SKM-1 (cell line): ENCODE data around the gene CDC42BPG.

Experiments
- DNase-seq: peaks from one replicate; lab custom pipeline; 2025; ENCODE audit not compliant: unreplicated experiment; lab: John Stamatoyannopoulos, UW

Gene CDC42BPG

DNA sequence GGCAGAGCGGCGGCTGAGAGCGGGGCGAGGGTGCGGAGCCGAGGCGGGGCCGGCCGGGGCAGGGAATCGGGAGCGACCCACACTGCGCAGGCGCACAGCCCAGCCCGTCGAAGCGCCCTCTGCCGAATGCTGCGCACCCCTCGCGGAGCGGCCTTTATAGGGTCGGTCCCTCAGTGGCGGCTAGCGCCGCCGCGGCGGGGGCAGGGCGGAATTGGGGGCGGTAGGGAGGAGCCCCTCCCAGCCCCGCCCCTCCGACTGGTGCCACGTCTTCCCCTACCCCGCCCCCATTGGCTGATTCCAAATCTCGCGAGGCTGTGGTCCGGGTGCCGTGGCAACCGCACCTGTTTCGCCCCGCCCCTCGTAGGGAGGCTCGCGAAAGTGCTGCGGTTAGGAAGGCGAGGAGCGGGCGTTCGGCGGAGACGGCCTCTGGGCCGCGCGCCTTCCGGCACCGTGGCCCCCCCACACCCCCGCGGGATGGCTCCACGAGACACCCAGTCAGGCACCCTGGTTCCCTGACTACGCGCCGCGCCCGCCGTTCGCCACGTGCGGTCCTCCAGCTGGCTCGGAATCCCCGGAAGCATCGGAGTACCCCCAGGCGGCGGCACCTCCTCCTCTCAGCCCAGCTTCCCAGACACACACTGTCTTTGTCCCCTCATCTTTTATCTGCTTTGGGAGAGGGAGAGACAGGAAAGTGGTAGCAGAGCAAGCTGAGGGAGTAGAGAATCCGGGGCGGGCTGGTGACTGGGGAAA lies 34.2 kb upstream of the CDC42BPG start, which contains the start of gene EHD1:
Gene EHD1, minus strand, starts transcription at position 128 of the 750 bp plus-strand sequence. CDS start 157 bp downstream, outside the sequence.
- DNase-seq, result peak; percentile 97

DNA sequence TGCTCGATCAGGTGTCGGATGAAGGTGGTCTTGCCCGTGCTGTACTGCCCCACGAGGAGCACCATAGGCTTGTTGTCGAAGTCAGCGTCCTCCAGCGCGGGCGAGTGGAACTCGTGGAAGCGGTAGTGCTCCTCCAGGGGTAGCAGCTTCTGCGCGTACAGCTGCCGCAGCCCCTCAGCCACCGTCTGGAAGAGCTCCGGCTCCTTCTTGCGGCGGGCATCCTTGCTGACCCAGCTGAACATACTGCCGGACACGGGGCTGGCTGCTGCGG lies 33.7 kb upstream of the CDC42BPG start:
- DNase-seq, result no peak

DNA sequence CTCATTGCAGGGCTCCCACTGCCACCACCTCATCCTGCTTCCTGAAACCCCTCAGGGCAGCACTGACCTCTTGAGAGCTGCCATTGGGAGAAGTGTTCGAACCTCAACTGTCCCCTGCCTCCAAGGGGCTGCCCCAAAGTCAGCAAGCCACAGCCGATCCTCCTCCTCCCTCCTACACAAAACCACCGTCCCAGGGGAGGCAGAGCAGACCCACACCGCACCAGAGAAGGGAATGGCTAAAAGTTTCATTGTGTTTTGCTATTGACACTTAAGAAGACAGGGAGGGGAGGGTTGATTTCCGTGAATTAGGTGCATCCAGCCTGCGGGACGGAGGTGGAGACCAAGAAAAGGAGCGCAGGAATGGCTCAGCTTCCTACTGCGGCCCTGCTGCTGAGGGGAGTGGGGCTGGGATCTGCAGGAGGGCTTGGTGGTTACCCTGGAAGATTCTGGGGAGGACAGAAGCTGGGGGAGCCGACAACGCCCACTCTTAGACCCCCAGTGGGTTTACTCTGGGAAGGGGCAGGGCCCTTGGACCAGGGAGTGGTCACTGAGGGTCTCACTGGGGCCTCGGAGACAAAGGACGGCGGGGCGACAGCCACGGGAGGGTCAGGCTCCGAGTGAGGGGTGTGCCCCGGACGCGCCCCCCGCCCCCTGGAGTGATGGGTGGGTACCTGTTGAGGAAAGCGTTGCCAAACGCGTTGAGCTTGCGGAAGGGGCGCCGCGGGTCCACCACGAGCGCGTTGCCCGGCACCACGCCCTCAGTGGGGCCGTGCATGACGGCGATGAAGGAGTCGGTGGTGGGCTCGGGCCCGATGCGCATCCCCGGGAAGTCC lies 33.2 kb upstream of the CDC42BPG start:
- DNase-seq, result no peak

DNA sequence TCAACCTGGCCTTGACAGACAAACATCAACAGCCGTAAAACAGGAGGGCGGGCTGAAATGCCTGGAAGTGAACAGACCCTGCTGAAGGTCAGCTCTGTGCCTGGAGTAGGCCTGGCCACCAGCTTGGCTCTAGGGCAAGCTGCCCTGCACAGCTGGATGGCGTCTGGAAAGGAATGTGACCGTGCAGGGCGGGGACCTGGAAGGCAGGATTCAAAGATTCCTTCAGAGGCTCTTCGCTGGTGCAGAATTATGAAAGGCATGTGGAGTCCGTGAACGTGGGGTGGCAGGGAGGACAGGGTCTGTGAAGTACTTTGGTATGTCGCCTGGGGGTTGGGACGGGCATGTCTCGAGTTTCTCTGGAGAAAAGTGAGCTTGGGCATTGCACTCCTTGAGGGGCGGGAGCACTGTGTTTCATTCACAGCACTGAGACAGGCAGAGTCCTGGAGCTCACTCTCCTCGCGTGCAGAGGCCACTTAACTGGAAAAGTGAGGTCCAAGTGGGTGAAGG lies 32.4 kb upstream of the CDC42BPG start:
- no peak for DNase-seq

DNA sequence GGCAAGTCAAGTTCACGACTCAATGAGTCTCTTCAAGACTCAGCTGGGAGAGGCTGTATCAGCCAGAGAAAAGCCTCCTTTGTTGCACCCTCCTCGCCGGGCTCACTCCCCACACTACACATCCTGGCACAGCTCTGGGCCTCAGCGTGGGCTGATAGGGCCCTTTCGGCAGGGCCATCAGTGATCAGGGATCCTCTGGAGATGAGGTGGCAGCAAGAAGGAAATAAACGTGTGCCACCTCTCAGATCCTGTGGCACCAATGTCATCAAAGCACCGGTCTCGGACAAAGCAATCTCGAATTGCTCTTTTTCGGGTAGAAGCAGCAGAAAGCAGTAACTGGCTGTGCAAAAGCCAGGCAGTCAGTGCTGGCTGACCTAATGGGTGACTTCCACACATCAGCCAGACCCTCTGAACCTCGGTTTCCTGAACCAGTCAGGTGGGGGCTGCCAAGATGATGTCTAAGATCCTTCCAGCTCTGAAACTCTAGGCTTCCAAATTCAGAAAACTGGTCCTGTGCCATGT lies 31.8 kb upstream of the CDC42BPG start:
- DNase-seq, result no peak

DNA sequence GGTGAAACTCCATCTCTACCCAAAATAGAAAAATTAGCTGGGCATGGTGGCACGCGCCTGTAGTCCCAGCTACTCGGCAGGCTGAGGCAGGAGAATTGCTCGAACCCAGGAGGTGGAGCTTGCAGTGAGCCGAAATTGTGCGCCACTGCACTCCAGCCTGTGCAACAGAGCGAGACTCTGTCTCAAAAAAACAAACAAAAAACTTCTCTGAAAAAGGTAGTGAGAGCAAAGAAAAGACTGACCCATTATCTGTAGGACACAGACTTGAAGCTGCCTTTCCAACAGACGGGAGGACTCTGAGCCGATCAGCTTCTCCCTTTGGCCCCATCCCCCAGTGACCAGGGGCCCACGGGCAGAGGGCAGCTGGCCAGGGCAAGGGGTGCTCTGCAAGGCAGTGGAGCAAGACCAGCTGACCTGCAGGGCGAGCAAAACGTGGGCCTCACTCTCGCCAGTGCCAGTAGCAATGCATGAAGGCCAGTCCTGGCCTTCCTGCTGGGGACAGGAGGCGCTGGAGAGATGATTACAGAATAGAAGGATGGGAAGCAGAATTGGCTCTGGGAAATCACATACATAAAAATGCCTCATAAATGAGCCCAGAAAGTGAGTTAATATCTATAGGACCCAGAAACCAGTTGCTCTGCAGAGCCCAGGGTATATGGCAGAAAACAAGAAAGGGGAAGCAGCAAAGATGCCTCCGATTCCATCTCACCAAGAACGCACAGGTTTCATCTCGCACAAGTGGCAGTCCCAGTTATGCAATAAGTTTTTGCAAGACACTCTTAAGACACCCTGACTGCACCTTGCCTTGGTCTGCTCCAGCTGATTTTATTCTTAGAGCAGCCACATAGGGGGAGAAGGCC lies 31.1 kb upstream of the CDC42BPG start:
- DNase-seq, result peak; percentile 87

DNA sequence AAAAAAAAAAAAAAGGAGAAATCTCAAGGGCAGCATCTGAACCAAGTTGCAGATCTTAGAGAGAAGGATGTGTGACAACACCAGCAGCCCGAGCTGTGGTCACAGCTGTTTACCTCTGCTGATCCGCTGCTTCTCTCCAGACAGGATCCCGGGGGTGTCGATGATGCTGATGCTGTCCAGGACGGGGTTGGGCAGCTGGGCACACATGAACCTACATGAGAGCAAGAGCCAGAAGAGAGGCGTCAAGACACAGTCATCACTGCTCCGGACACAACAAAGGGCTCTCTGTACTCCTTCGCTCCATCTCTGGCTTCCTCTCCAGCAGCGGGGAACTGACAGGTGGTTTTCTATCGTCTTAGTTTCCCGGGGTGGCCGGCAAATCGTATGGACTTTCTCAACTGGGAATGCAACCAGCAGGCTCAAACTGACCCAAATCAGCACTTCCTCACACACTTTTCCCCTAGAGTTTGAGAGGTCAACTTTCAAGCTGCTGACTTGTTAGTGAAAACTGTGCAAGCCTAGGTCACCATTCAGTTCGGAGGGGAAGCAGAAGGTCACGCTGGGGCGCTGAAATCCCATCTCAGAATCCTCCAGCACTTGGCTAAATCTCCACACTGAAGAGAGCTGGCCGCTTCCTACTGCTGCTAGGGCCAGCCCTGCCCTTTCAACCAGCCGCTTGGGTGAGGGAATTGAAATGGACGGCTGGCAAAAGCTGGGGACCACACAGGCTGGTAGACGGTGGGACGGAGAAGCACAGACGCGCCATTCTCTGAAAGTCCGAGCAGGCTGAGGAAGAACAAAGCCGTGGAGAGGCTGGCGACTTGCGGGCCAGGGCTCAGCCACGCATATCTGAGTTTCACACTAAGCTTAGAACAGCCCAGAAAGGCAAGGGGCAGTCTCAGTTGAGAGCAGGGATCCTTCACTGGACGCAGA lies 30.1 kb upstream of the CDC42BPG start:
- no peak for DNase-seq

DNA sequence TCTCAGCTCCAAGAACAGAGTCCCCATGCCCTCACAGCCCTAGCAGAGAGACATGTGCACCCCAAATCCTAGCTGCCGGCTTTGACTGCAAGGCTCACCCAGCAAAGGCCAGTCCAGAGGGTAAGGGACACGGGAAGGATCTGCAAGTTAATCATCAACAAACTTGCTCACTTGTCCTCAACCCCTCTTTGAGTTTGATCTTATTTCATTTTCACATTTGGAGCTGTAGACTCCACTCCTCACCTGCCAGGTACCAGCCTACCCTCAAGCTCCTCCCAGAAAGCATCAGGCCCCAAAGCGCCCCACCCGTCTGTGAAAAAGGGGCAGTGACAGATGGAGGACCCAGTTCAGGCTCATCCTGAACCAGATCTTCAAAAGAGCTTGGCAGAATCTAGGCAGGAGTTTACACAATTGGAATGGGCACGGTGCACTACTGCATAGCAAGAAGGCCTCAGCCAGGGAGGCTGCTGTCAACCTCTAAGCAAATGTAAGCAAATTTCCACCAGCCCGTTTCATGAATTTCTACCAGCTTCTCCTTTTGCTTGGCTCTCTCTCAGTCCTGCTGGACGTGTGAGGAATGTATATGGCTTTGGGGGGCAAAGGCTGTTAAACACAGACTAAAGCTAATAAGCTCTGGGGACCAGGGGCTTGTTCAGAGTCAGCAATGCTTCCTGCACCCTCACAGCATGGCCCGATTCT lies 28.5 kb upstream of the CDC42BPG start:
- DNase-seq, result no peak

DNA sequence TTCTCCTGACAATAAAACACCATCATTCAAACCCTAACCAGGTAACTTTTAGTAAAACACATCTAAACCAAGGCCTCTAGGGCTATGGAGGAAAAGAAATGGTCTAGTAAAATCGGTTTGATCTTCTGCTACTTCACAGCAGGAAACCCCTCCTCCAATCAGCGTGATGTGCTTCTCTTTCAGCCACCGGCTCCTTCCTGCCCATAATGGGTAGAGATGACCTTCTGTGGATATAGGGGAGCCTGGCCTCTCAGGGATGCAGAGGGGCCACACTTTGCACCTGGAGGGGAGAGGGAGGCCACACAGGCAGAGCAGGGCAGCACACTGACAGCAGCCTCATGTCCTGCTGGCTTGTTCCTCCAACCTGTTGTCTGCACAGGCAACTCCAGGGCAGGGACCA lies 27.0 kb upstream of the CDC42BPG start:
- no peak for DNase-seq

DNA sequence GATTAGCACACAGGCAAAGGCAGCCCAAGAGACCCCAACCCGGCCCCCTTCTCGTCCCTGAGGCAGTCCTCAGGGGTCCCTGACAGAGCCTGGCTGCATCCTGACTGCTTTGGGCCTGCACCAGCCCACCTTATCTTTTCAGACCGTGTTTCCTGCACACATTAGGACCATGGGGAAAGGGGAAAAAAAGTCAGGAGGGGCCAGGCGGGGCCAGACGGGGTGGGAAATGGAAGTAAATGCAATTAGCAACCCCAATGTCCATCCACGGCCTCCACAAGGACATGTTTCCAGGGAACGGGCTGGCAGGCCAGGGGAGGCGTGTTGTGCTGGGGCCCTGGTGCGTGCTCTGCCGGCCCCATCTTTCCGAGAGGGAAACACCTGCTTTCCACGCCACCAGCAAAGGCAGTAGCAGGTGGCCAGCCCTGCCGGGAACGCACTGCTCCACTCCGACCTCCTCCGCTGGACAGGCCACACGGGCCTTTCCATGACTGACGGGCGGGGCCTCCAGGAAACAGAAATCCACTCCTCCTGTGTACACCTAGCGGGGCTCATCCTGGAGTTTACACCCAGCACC lies 26.5 kb upstream of the CDC42BPG start:
- no peak for DNase-seq

DNA sequence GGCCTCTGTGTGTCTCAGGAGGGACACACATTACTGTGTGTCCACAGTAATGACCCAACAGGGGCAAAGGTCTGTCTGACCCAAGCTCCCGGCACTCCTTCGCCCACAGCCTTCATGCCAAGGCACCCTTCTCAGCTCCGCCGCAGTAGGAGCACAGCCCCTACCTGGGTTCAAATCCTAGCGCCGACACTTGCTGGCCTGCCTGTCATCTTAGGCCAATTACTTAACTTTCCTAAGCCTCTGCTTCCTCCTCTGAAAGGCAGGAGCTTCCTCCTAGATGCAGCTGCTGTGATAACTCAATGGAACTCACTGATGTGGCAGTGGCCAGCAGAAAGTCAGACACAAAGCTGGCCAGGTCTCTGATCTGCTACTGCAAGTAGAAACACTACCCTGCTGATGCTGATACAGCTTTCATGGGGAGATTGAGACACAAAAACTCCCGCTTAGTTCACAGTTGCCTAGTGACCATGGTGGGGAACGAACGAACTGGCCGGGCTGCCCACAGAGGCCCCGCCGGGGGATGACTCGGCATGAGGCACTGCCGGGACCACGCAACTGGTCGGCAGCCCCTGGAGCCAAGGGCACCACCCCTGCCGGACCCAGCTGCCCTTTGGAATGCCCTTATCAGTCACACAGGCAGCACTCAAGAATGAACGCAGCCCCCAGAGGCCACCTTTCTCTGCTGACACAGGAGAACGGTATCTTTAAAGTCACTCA lies 25.9 kb upstream of the CDC42BPG start:
- peak; percentile 50 for DNase-seq

DNA sequence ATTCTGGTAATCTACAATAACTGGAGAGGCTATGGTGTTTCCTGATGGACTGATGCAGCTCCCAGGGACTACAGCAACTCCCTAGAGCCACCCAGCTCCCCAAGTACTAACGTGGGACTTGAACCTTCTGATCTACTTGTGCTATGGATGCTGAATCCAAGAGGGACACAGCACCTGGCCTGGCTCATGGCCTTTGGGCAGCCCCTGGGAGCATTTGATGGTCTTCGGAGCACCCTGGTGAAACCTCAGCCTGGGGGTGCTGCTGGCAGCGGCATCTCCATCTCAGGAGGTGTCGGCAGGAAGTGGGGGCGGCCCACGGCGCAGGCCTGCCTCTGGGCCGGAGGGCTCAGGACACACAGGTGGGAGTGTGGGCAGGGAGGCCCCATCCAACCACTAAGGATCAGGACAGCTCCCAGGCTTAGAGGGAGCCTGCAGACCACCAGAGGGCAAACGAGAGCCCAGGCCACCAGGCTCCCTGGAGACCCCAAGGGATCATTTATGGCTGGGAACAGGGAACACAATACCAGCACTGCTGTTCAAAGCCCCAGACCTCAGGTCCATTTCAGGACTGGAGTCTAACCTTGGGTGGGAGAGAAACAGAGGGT lies 25.2 kb upstream of the CDC42BPG start:
- no peak for DNase-seq

DNA sequence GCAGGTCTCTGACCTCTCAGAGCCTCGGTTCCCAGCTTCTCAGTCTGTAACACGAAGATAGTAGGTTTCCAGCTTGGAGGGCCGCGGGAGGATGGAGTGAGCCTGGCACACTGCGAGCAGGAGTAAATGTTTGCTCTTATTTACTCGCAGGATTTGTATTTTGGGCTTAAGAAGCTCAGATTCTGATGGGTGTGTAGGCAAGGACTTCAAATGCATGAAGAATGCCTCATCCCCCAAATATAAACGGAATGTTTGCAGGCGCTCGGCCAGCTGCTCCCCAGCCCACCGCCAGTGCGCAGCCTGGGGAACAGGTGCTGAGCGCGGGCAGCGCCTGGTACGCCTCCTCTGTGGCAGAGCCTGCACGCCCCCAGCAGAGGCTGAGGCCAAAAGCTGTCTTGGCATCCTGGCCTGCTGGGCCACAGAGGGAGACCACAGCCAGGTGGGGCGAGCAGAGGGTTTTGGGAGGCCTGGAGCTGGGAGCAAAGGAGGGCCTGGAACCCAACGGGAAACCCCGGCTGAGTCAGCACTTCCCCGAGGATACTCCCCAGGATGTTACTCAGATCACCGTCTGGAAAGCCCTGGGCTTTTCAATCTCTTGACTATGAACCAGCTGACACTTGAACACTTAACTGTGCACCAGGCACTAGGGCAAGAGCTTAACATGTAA lies 24.6 kb upstream of the CDC42BPG start:
- no peak for DNase-seq

DNA sequence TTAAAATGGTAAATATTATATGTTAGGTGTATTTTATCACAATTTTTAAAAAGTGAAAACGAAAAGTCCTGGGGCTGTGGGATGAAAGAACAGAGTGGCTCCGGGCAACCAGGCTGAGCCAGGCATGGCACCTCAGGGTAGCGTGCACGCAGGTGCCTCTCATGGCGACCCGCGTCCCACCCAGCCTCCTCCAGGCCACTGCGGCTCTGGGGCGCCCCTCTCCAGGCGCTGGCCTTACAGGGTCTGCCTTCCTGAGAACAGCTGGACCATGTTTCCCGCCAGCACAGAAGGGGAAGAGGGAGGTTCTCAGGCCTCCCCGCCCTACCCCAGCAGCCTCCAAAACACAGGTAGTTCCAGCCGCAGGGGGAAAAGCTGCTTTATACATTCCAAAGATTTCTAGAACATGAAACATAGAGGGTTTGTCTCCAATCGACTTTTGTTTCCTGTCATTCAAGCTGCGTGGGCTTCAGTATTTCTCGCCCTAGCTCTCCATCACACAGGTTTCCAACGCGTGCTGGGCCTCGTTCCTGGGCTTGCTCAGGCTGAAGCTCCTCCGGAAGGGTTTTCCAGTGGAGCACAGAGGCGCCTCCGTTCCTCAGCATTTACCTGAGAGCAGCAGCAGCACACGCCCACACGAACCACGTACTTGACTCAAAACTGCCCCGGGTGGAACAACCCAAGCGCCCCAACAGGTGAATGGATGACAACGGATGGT lies 23.5 kb upstream of the CDC42BPG start:
- no peak for DNase-seq

DNA sequence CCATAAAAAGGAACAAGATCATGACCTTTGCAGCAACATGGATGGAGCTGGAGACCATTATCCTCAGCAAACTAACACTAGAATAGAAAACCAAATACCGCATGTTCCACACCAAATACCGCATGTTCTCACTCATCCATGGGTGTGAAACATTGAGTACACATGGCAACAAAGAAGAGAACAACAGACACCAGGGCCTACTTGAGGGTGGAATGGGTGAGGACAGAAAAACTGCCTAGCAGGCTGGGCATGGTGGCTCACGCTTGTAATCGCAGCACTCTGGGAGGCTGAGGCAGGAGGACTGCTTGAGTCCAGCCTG lies 21.7 kb upstream of the CDC42BPG start:
- DNase-seq, result no peak

DNA sequence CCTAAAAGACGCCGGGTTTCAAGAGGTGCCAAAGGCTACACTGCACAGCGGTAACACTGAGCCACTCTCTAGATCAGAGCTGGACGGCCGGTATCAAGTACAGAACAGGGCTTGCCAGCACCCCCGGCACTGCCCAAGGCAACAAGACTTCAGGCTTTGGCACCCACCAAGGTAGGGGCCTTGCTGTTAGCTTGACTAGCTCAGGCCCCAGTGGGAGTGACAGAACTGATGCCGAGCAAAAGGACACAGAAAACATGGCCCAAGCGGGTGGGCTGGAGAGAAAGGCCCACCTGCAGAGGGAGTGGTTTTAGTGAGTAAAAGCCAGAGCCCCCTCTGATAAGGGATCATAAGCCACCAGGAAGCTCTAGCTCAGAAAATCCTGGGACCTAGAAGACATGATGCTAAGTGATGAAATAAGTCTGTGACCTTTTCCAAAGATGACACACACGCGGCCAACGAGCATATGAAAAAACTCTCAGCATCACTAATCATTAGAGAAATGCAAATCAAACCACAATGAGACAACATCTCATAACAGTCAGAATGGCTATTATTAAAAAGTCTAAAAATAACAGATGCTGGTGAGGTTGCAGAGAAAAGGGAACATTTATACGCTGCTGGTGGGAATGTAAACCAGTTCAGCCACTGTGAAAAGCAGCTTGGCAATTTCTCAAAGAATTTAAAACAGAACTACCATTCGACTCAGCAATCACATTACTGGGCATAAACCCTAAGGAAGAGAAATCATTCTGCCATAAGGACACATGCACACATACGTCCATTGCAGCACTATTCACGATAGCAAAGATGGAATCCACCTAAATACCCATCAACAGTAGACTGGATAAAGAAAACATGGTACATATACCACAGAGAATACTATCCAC lies 21.1 kb upstream of the CDC42BPG start:
- no peak for DNase-seq
